HL-60 (cell line): ENCODE measurements around the gene ASCC2.

Experiments used
- CTCF ChIP-seq: IDR thresholded peaks from one replicate; pipeline ENCODE4 v1.5.1; 2011; ENCODE audit warnings: low read length, control low read depth, inconsistent platforms; ENCODE audit not compliant: insufficient read depth
- GABPA ChIP-seq: IDR thresholded peaks from 2 replicates; pipeline ENCODE4 v1.6.1; 2012; ENCODE audit warnings: low read depth
- POLR2AphosphoS5 ChIP-seq: IDR thresholded peaks from 2 replicates; pipeline ENCODE4 v1.6.1; 2012; ENCODE audit warnings: low read depth
- REST ChIP-seq: IDR thresholded peaks from 2 replicates; pipeline ENCODE4 v1.6.1; 2012; ENCODE audit warnings: low read depth; ENCODE audit not compliant: insufficient replicate concordance
- SPI1 ChIP-seq: IDR thresholded peaks from 2 replicates; pipeline ENCODE4 v1.6.1; 2012; ENCODE audit warnings: low read depth, mild to moderate bottlenecking, borderline replicate concordance

- TF ChIP-seq CTCF, result no peak
- TF ChIP-seq GABPA, result no peak
- no peak for TF ChIP-seq POLR2AphosphoS5
- TF ChIP-seq REST, result no peak
- TF ChIP-seq SPI1, result no peak
These were observed 82.2 kb downstream of the ASCC2 start for GRCh38 chr22:29755889-29756288.
